H9 (cell line): ENCODE data around the gene TUBGCP6. TPM values are rescaled to one million over a fixed set of nuclear protein-coding genes. Genes with fewer than 3 reads are reported as not detected.

Experiments
- DNase-seq: peaks from one replicate; pipeline ENCODE4 v3.0.0-alpha.2; 2017
- H2AFZ ChIP-seq: one replicate; pipeline ENCODE4 v1.6.1; 2013; ENCODE audit warnings: mild to moderate bottlenecking, low read length, control low read depth, moderate library complexity
- H2AK5ac ChIP-seq: 2 replicates; pipeline ENCODE4 v1.6.1; 2013; ENCODE audit warnings: low read length, control low read depth, mixed read lengths; ENCODE audit not compliant: insufficient read length
- H2BK120ac ChIP-seq: one replicate; pipeline ENCODE4 v1.6.1; 2013; ENCODE audit warnings: low read depth, mild to moderate bottlenecking, low read length, control low read depth, inconsistent platforms; ENCODE audit not compliant: poor library complexity, severe bottlenecking
- H2BK12ac ChIP-seq: 2 replicates; pipeline ENCODE4 v1.6.1; 2013; ENCODE audit warnings: low read length, control low read depth, mixed read lengths, low read depth; ENCODE audit not compliant: insufficient read length
- H2BK15ac ChIP-seq: 2 replicates; pipeline ENCODE4 v1.6.1; 2013; ENCODE audit warnings: low read depth, low read length, control low read depth
- H2BK20ac ChIP-seq: one replicate; pipeline ENCODE4 v1.6.1; 2013; ENCODE audit warnings: low read depth, mild to moderate bottlenecking, low read length, control low read depth, inconsistent platforms; ENCODE audit not compliant: poor library complexity, severe bottlenecking
- H2BK5ac ChIP-seq: 2 replicates; pipeline ENCODE4 v1.6.1; 2013; ENCODE audit warnings: low read length, control low read depth, mixed read lengths; ENCODE audit not compliant: insufficient read length
- H3K14ac ChIP-seq: 2 replicates; pipeline ENCODE4 v1.6.1; 2013; ENCODE audit warnings: low read length, control low read depth; ENCODE audit not compliant: insufficient read depth
- H3K18ac ChIP-seq: 2 replicates; pipeline ENCODE4 v1.6.1; 2013; ENCODE audit warnings: low read depth, mild to moderate bottlenecking, mixed read lengths, low read length, control low read depth; ENCODE audit not compliant: insufficient read length
- H3K23ac ChIP-seq: 2 replicates; pipeline ENCODE4 v1.6.1; 2013; ENCODE audit warnings: low read length, control low read depth, mixed read lengths, low read depth; ENCODE audit not compliant: insufficient read length
- H3K23me2 ChIP-seq: 2 replicates; pipeline ENCODE4 v1.6.1; 2013; ENCODE audit warnings: low read depth, mild to moderate bottlenecking, mixed read lengths, low read length, control low read depth; ENCODE audit not compliant: insufficient read length, poor library complexity, severe bottlenecking
- H3K27ac ChIP-seq: 2 replicates; pipeline ENCODE4 v1.5.1; 2013; ENCODE audit warnings: low read length, control low read depth, mixed read lengths, low read depth; ENCODE audit not compliant: insufficient read length
- H3K27me3 ChIP-seq: 2 replicates; pipeline ENCODE4 v1.6.1; 2013; ENCODE audit warnings: low read length, control low read depth, inconsistent platforms; ENCODE audit not compliant: insufficient read depth
- H3K4ac ChIP-seq: 2 replicates; pipeline ENCODE4 v1.6.1; 2013; ENCODE audit warnings: low read depth, mild to moderate bottlenecking, control low read depth, inconsistent platforms, low read length, moderate library complexity
- H3K4me1 ChIP-seq: 2 replicates; pipeline ENCODE4 v1.6.1; 2013; ENCODE audit warnings: low read length, control low read depth, inconsistent platforms; ENCODE audit not compliant: insufficient read depth
- H3K4me2 ChIP-seq: 2 replicates; pipeline ENCODE4 v1.6.1; 2013; ENCODE audit warnings: low read length, control low read depth, mixed read lengths; ENCODE audit not compliant: insufficient read length, insufficient read depth
- H3K56ac ChIP-seq: 2 replicates; pipeline ENCODE4 v1.6.1; 2013; ENCODE audit warnings: low read depth, mild to moderate bottlenecking, mixed read lengths, low read length, control low read depth; ENCODE audit not compliant: insufficient read length
- H3K79me1 ChIP-seq: 2 replicates; pipeline ENCODE4 v1.6.1; 2013; ENCODE audit warnings: low read depth, mild to moderate bottlenecking, moderate library complexity, low read length, control low read depth, inconsistent platforms; ENCODE audit not compliant: insufficient read depth, poor library complexity, severe bottlenecking
- H3K79me2 ChIP-seq: 2 replicates; pipeline ENCODE4 v1.6.1; 2013; ENCODE audit warnings: low read length, control low read depth, inconsistent platforms; ENCODE audit not compliant: insufficient read depth
- H3K9ac ChIP-seq: 2 replicates; pipeline ENCODE4 v1.6.1; 2013; ENCODE audit warnings: low read length, control low read depth, mixed read lengths; ENCODE audit not compliant: insufficient read length; ENCODE audit errors: extremely low read depth
- H3K9me3 ChIP-seq: one replicate; pipeline ENCODE4 v1.6.1; 2013; ENCODE audit warnings: low read depth, low read length, inconsistent platforms; ENCODE audit not compliant: control insufficient read depth
- H3T11ph ChIP-seq: one replicate; pipeline ENCODE4 v1.6.1; 2013; ENCODE audit warnings: mild to moderate bottlenecking, low read length, control low read depth, inconsistent platforms
- H4K20me1 ChIP-seq: one replicate; pipeline ENCODE4 v1.6.1; 2013; ENCODE audit not compliant: control insufficient read depth, insufficient read length, insufficient read depth
- H4K5ac ChIP-seq: 2 replicates; pipeline ENCODE4 v1.6.1; 2013; ENCODE audit warnings: low read depth, mild to moderate bottlenecking, mixed read lengths, low read length, control low read depth; ENCODE audit not compliant: insufficient read length
- H4K8ac ChIP-seq: replicated peaks from 2 replicates; pipeline ENCODE4 v1.6.1; 2013; ENCODE audit warnings: low read length, control low read depth, mixed read lengths, low read depth; ENCODE audit not compliant: insufficient read length
- H4K91ac ChIP-seq: 2 replicates; pipeline ENCODE4 v1.6.1; 2013; ENCODE audit warnings: low read depth, mild to moderate bottlenecking, moderate library complexity, mixed read lengths, low read length, control low read depth; ENCODE audit not compliant: insufficient read length
- H3K27ac Mint-ChIP-seq, 3 experiments: 2 replicates in 2 of 3; 3 replicates in 1 of 3; pipeline ENCODE4 v1.8.0; 2020 to 2021; ENCODE audit warnings: mixed read lengths in 3 of 3, mild to moderate bottlenecking in 1 of 3, moderate library complexity in 1 of 3
- H3K27me3 Mint-ChIP-seq: 2 replicates; pipeline ENCODE4 v1.8.0; 2021; ENCODE audit warnings: low read depth, mild to moderate bottlenecking, moderate library complexity, mixed read lengths
- H3K36me3 Mint-ChIP-seq, 3 experiments: 2 replicates in 2 of 3; 3 replicates in 1 of 3; pipeline ENCODE4 v1.8.0; 2020 to 2021; ENCODE audit warnings: low read depth in 3 of 3, mixed read lengths in 3 of 3; ENCODE audit not compliant: insufficient read depth in 1 of 3
- H3K4me1 Mint-ChIP-seq, 2 experiments: 2 replicates each; pipeline ENCODE4 v1.8.0; 2020; ENCODE audit warnings: mixed read lengths in 2 of 2
- H3K4me3 Mint-ChIP-seq, 2 experiments: 2 replicates in 1 of 2; 3 replicates in 1 of 2; pipeline ENCODE4 v1.8.0; 2020 to 2021; ENCODE audit warnings: mild to moderate bottlenecking in 2 of 2, mixed read lengths in 2 of 2, moderate library complexity in 1 of 2
- H3K9me3 Mint-ChIP-seq, 2 experiments: 2 replicates in 1 of 2; 3 replicates in 1 of 2; pipeline ENCODE4 v1.8.0; 2020; ENCODE audit warnings: mild to moderate bottlenecking in 2 of 2, mixed read lengths in 2 of 2, moderate library complexity in 1 of 2
- WGBS: extraction: QIAGEN DNeasy Blood & Tissue Kit; methylation state at CpG from one replicate; pipeline ENCODE4 v1.1.7; 2013; ENCODE audit warnings: missing lambda C conversion rate, low lambda C conversion rate, mixed read lengths; ENCODE audit not compliant: insufficient read length; ENCODE audit errors: extremely low coverage; 5-methylcytosine and 5-hydroxymethylcytosine counted together
- total RNA-seq: library from RNA; stranded (reverse); gene quantifications from 2 replicates; pipeline ENCODE4 v1.2.1, GENCODE V29; 2021
- TF ChIP-seq, protein P1 (sequence below): fragments of 200-600 bp; sonication (generic); conservative IDR thresholded peaks from 3 replicates; pipeline ENCODE4 v1.8.0; 2021; ENCODE audit warnings: antibody characterized with exemption, mild to moderate bottlenecking

TUBGCP6 gene
- total RNA-seq, 1 experiment from 2014 or later: 29.0 TPM

DNA sequence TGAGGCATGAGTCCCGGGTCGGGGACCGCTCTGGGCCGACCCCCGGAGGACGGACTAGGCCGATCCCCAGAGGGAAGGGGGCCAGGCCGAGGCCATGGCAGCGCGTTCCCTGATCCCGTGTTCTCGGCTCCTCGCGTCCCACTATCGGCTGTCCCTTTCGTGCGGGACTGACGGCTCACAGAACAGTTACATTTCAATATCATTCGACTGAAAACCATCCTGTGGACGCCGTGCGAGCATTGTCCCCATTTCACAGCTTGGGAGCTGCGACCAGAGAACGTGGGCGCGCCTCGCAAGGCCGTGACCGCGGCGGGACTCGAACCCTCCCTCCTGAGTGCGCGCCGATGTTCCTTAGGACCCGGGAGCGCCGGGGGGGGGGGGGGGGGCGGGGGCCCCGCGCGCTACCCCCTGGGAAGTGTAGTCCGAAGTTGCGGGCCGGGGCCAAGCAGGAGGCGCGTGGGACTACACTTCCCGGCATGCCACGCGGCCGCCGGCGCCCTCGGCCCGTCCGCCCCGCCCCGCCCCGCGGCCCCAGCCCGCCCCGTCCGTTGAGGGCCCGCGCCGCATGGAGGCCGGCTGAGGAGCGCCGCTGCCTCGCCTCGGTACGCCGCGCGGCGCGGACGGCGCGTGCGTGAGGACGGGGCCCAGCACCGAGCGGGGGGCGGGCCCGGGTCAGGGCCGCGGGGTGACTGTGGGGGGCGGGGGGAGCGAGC is 59.3 kb downstream of the TUBGCP6 start, which contains the start of gene TRABD:
Gene TRABD, plus strand, starts transcription at position 539 of the 713 bp plus-strand sequence. CDS start 7,148 bp downstream, outside the sequence.
- Histone ChIP-seq H3K18ac (peak within 1 kb of the TSS; percentile 64), H3K23ac (no peak within 1 kb of the TSS), H2AK5ac (no peak within 1 kb of the TSS), H2BK20ac (no peak within 1 kb of the TSS), H2AFZ (no peak within 1 kb of the TSS), H3T11ph (no peak within 1 kb of the TSS), H3K9ac (no peak within 1 kb of the TSS), H4K5ac (no peak within 1 kb of the TSS), H3K27ac (no peak within 1 kb of the TSS), H3K79me1 (no peaks in the 10 kb centered on the region), H3K9me3 (no peaks in the 10 kb centered on the region), H3K14ac (peak within 1 kb of the TSS; percentile 80), H3K27me3 (no peaks in the 10 kb centered on the region), H3K23me2 (peaks cover 17% of the 10 kb centered on the region), H4K91ac (no peak within 1 kb of the TSS), H3K79me2 (peaks cover 5% of the 10 kb centered on the region; the same call in 1 of the 2 replicates), H4K8ac (no peak within 1 kb of the TSS), H2BK5ac (no peak within 1 kb of the TSS), H4K20me1 (no peaks in the 10 kb centered on the region), H2BK12ac (no peak within 1 kb of the TSS), H3K4ac (no peak within 1 kb of the TSS), H3K56ac (no peak within 1 kb of the TSS), H2BK15ac (no peak within 1 kb of the TSS), H3K4me2 (peak within 1 kb of the TSS; percentile 93), H2BK120ac (no peak within 1 kb of the TSS), H3K4me1 (no peaks in the 10 kb centered on the region)
- Mint-ChIP-seq H3K27ac (peak within 1 kb of the TSS in 1 of 3 experiments; percentile 9; a peak in 1 of 7 replicates), H3K4me3 (peak within 1 kb of the TSS; percentile 85 to 91), H3K27me3 (no peaks in the 10 kb centered on the region; the same call in none of the 2 replicates), H3K4me1 (peaks cover 10 to 18% of the 10 kb centered on the region in 2 experiments), H3K9me3 (no peaks in the 10 kb centered on the region), H3K36me3 (peaks cover 0 to 2% (median 0%) of the 10 kb centered on the region in 3 experiments; a peak in 1 of 7 replicates)
- TF ChIP-seq, protein P1, sequence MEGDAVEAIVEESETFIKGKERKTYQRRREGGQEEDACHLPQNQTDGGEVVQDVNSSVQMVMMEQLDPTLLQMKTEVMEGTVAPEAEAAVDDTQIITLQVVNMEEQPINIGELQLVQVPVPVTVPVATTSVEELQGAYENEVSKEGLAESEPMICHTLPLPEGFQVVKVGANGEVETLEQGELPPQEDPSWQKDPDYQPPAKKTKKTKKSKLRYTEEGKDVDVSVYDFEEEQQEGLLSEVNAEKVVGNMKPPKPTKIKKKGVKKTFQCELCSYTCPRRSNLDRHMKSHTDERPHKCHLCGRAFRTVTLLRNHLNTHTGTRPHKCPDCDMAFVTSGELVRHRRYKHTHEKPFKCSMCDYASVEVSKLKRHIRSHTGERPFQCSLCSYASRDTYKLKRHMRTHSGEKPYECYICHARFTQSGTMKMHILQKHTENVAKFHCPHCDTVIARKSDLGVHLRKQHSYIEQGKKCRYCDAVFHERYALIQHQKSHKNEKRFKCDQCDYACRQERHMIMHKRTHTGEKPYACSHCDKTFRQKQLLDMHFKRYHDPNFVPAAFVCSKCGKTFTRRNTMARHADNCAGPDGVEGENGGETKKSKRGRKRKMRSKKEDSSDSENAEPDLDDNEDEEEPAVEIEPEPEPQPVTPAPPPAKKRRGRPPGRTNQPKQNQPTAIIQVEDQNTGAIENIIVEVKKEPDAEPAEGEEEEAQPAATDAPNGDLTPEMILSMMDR: no peak
- DNase-seq: peak; percentile 91
- WGBS: no CpG with 5 or more reads among the region's 90 CpGs
